Astrocyte (in vitro differentiated cells and primary cell): ENCODE results near the gene FOXP2. TPM values are rescaled to one million over a fixed set of nuclear protein-coding genes. Genes with fewer than 3 reads are reported as not detected.

Experiments
- DNase-seq: peaks from one replicate; pipeline ENCODE4 v3.0.0-alpha.2; 2010; ENCODE audit warnings: low read depth
- FAIRE-seq: peaks from 2 replicates; lab custom pipeline; 2011; peaks lifted over from hg19 to GRCh38; lab: Jason Lieb, UNC
- H2AFZ ChIP-seq: 2 replicates; pipeline ENCODE4 v1.6.0; 2012; ENCODE audit warnings: low read depth, low read length, inconsistent platforms
- H3K27ac ChIP-seq: 2 replicates; pipeline ENCODE4 v1.5.1; 2011; ENCODE audit warnings: low read depth, low read length, inconsistent platforms
- H3K27me3 ChIP-seq: 2 replicates; pipeline ENCODE4 v1.6.0; 2011; ENCODE audit warnings: low read length, inconsistent platforms; ENCODE audit not compliant: insufficient read depth
- H3K36me3 ChIP-seq: 2 replicates; pipeline ENCODE4 v1.5.1; 2011; ENCODE audit warnings: low read length, inconsistent platforms; ENCODE audit not compliant: insufficient read depth
- H3K4me1 ChIP-seq: 2 replicates; pipeline ENCODE4 v1.5.1; 2011; ENCODE audit warnings: low read length, inconsistent platforms; ENCODE audit not compliant: insufficient read depth
- H3K4me2 ChIP-seq: 2 replicates; pipeline ENCODE4 v1.6.0; 2012; ENCODE audit warnings: low read length, inconsistent platforms
- H3K4me3 ChIP-seq: 2 replicates; pipeline ENCODE4 v1.5.1; 2011; ENCODE audit warnings: low read depth, mild to moderate bottlenecking, low read length, inconsistent platforms; ENCODE audit not compliant: insufficient read depth
- H3K79me2 ChIP-seq: 2 replicates; pipeline ENCODE4 v1.6.0; 2012; ENCODE audit warnings: mild to moderate bottlenecking, low read length, inconsistent platforms; ENCODE audit not compliant: insufficient read depth
- H3K9ac ChIP-seq: 2 replicates; pipeline ENCODE4 v1.6.0; 2012; ENCODE audit warnings: mild to moderate bottlenecking, low read length, inconsistent platforms
- H3K9me3 ChIP-seq: 2 replicates; pipeline ENCODE4 v1.5.1; 2012; ENCODE audit warnings: low read depth, mild to moderate bottlenecking, low read length, inconsistent platforms; ENCODE audit not compliant: insufficient read depth
- H4K20me1 ChIP-seq: 2 replicates; pipeline ENCODE4 v1.6.0; 2012; ENCODE audit warnings: low read length, inconsistent platforms; ENCODE audit not compliant: insufficient read depth
- H3K27ac Mint-ChIP-seq: one replicate; pipeline ENCODE4 v1.8.0; 2021; ENCODE audit warnings: mild to moderate bottlenecking, mixed read lengths; ENCODE audit not compliant: unreplicated experiment
- H3K27me3 Mint-ChIP-seq: one replicate; pipeline ENCODE4 v1.8.0; 2021; ENCODE audit warnings: low read depth, mixed read lengths; ENCODE audit not compliant: unreplicated experiment
- H3K36me3 Mint-ChIP-seq: one replicate; pipeline ENCODE4 v1.8.0; 2021; ENCODE audit warnings: low read depth, mixed read lengths; ENCODE audit not compliant: unreplicated experiment
- H3K4me1 Mint-ChIP-seq: one replicate; pipeline ENCODE4 v1.8.0; 2021; ENCODE audit warnings: low read depth, mixed read lengths; ENCODE audit not compliant: unreplicated experiment
- H3K4me3 Mint-ChIP-seq: one replicate; pipeline ENCODE4 v1.8.0; 2021; ENCODE audit warnings: mild to moderate bottlenecking, moderate library complexity, mixed read lengths; ENCODE audit not compliant: unreplicated experiment
- H3K9me3 Mint-ChIP-seq: one replicate; pipeline ENCODE4 v1.8.0; 2021; ENCODE audit warnings: mild to moderate bottlenecking, mixed read lengths; ENCODE audit not compliant: unreplicated experiment
- CTCF ChIP-seq: IDR thresholded peaks from 2 replicates; pipeline ENCODE4 v1.5.1; 2011; ENCODE audit warnings: low read depth, mild to moderate bottlenecking, inconsistent platforms, low read length, moderate library complexity; ENCODE audit not compliant: insufficient read depth
- EZH2 ChIP-seq: IDR thresholded peaks from 2 replicates; pipeline ENCODE4 v1.6.1; 2012; ENCODE audit warnings: mild to moderate bottlenecking, low read length, inconsistent platforms; ENCODE audit not compliant: insufficient read depth
- total RNA-seq: library from RNA; stranded (reverse); gene quantifications from 2 replicates; pipeline ENCODE4 v1.2.1, GENCODE V29; 2021

FOXP2 gene
- total RNA-seq, 1 donor from 2014 or later: 3.4 TPM

DNA sequence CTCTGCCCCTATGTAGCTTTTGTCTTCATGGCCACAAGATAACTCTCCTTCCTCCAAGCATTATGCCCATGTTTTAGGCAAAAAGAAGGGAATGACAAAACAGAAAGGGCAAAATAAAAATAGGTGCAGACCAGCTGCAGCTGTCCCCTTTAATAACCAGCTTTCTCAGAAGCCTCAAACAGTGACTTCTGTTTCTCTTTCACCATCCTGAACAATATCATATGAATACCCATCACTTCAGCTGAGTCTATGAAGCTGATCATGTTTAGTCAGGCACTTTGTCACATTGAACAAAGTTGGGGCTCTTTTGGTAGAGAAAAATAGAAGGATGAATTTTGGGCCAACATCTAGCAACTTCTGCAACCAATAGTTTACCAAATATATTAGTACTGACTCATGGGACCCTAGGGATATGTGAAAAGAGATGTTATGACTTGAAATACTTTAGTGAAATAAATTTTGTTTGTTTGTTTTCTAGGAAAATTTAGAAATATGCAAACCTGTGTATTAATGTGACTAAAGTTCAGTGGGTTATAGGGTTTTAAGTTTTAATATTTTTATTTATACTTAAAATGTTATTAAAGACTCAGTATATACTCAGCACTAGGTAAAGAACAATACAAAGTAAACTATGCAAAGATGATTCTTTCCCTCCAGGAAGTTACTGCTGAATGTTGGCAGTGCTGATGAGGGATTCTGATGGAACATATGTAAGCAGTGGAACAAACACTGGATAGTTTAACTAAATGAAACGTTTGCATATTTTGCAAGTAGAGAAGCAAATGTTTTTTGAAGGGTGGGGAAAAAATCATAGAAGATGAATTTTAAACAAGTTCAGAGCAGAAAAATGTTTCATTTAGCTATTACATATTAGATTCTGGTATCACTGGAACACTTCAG is 133.7 kb downstream of the FOXP2 start:
- H3K27ac Mint-ChIP-seq: no peak overlapping the region
- no peaks in the 10 kb centered on the region for H3K9me3 ChIP-seq
- TF ChIP-seq EZH2 (no peak), CTCF (no peak)
- no peak overlapping the region for H3K27ac ChIP-seq
- no peaks in the 10 kb centered on the region for H3K9me3 Mint-ChIP-seq
- no peaks in the 10 kb centered on the region for H3K27me3 Mint-ChIP-seq
- no peak overlapping the region for H3K4me3 ChIP-seq
- no peak for DNase-seq
- H2AFZ ChIP-seq: no peak overlapping the region
- FAIRE-seq: no peak
- no peak overlapping the region for H3K9ac ChIP-seq
- H3K36me3 Mint-ChIP-seq: no peaks in the 10 kb centered on the region
- H3K79me2 ChIP-seq: no peaks in the 10 kb centered on the region
- H3K27me3 ChIP-seq: no peaks in the 10 kb centered on the region
- H3K4me1 Mint-ChIP-seq: no peaks in the 10 kb centered on the region
- no peak overlapping the region for H3K4me3 Mint-ChIP-seq
- no peaks in the 10 kb centered on the region for H3K4me1 ChIP-seq
- no peaks in the 10 kb centered on the region for H4K20me1 ChIP-seq
- no peaks in the 10 kb centered on the region for H3K36me3 ChIP-seq
- no peak overlapping the region for H3K4me2 ChIP-seq

GRCh38 chr7:114554781-114555537 is 140.3 kb downstream of the FOXP2 start:
- Mint-ChIP-seq H3K27me3 (no peaks in the 10 kb centered on the region), H3K36me3 (no peaks in the 10 kb centered on the region), H3K4me1 (peaks cover 3% of the 10 kb centered on the region), H3K4me3 (no peak overlapping the region), H3K9me3 (no peaks in the 10 kb centered on the region), H3K27ac (no peak overlapping the region)
- Histone ChIP-seq H4K20me1 (no peaks in the 10 kb centered on the region), H3K9me3 (no peaks in the 10 kb centered on the region), H3K36me3 (no peaks in the 10 kb centered on the region), H3K4me3 (no peak overlapping the region), H3K27me3 (no peaks in the 10 kb centered on the region), H2AFZ (no peak overlapping the region), H3K79me2 (no peaks in the 10 kb centered on the region), H3K27ac (no peak overlapping the region), H3K9ac (no peak overlapping the region), H3K4me2 (no peak overlapping the region), H3K4me1 (no peaks in the 10 kb centered on the region)
- DNase-seq (peak; percentile 59), FAIRE-seq (no peak)
- no peak for TF ChIP-seq EZH2

GRCh38 chr7:114567416-114567815 is 152.8 kb downstream of the FOXP2 start:
- no peaks in the 10 kb centered on the region for H3K27me3 ChIP-seq
- Mint-ChIP-seq H3K27ac (no peak overlapping the region), H3K9me3 (no peaks in the 10 kb centered on the region), H3K4me3 (no peak overlapping the region), H3K27me3 (no peaks in the 10 kb centered on the region), H3K4me1 (no peaks in the 10 kb centered on the region), H3K36me3 (no peaks in the 10 kb centered on the region)
- DNase-seq (no peak), FAIRE-seq (no peak)
- no peaks in the 10 kb centered on the region for H3K79me2 ChIP-seq
- no peaks in the 10 kb centered on the region for H3K9me3 ChIP-seq
- H3K4me3 ChIP-seq: no peak overlapping the region
- no peaks in the 10 kb centered on the region for H3K36me3 ChIP-seq
- H3K9ac ChIP-seq: no peak overlapping the region
- no peak overlapping the region for H2AFZ ChIP-seq
- H4K20me1 ChIP-seq: no peaks in the 10 kb centered on the region
- H3K27ac ChIP-seq: no peak overlapping the region
- H3K4me2 ChIP-seq: no peak overlapping the region
- TF ChIP-seq EZH2 (no peak), CTCF (no peak)
- H3K4me1 ChIP-seq: no peaks in the 10 kb centered on the region
